Fibroblast of skin of left biceps (primary cell): ENCODE data around the gene SAT2.
"Not testable (repeated sequence)": the region's sequence is repeated elsewhere in the genome, so short reads cannot be mapped to it uniquely, and the experiment has no call there.

Experiments
- DNase-seq, 2 experiments: peaks; one replicate each; pipeline ENCODE4 v3.0.0-alpha.2; 2013; ENCODE audit warnings: low read depth in 2 of 2

Gene SAT2

GRCh38 chr17:7627250-7628121 lies at the start of gene SAT2:
TSS of gene SAT2 (minus strand) at chr17:7627821. CDS start at chr17:7627635, 186 bp downstream.
- peak; percentile 81 to 85 for DNase-seq

GRCh38 chr17:7676533-7676932 lies 48.9 kb upstream of the SAT2 start:
- DNase-seq = no peak

DNA sequence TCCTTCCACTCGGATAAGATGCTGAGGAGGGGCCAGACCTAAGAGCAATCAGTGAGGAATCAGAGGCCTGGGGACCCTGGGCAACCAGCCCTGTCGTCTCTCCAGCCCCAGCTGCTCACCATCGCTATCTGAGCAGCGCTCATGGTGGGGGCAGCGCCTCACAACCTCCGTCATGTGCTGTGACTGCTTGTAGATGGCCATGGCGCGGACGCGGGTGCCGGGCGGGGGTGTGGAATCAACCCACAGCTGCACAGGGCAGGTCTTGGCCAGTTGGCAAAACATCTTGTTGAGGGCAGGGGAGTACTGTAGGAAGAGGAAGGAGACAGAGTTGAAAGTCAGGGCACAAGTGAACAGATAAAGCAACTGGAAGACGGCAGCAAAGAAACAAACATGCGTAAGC lies 47.3 kb upstream of the SAT2 start:
- no peak for DNase-seq

GRCh38 chr17:7673239-7673638 lies 45.6 kb upstream of the SAT2 start:
- no peak for DNase-seq

DNA sequence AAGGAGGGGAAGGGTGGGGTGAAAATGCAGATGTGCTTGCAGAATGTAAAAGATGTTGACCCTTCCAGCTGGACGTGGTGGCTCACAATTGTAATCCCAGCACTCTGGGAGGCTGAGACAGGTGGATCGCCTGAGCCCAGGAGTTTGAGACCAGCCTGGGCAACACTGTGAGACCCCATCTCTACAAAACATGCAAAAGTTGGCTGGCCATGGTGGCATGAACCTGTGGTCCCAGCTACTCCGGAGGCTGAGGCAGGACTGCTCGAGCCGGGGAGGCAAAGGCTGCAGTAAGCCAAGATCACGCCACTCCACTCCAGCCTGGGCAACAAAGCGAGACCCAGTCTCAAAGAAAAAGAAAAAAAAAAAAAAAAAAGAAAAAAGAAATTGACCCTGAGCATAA lies 40.9 kb upstream of the SAT2 start:
- DNase-seq = no peak

GRCh38 chr17:7667656-7668406 lies 40.2 kb upstream of the SAT2 start:
- DNase-seq = no peak

GRCh38 chr17:7656958-7657609 lies 29.5 kb upstream of the SAT2 start:
- no peak for DNase-seq

- no peak for DNase-seq
Measured at GRCh38 chr17:7655541-7655840, 27.9 kb upstream of the SAT2 start.

GRCh38 chr17:7654832-7655540 lies 27.4 kb upstream of the SAT2 start:
- no peak for DNase-seq

DNA sequence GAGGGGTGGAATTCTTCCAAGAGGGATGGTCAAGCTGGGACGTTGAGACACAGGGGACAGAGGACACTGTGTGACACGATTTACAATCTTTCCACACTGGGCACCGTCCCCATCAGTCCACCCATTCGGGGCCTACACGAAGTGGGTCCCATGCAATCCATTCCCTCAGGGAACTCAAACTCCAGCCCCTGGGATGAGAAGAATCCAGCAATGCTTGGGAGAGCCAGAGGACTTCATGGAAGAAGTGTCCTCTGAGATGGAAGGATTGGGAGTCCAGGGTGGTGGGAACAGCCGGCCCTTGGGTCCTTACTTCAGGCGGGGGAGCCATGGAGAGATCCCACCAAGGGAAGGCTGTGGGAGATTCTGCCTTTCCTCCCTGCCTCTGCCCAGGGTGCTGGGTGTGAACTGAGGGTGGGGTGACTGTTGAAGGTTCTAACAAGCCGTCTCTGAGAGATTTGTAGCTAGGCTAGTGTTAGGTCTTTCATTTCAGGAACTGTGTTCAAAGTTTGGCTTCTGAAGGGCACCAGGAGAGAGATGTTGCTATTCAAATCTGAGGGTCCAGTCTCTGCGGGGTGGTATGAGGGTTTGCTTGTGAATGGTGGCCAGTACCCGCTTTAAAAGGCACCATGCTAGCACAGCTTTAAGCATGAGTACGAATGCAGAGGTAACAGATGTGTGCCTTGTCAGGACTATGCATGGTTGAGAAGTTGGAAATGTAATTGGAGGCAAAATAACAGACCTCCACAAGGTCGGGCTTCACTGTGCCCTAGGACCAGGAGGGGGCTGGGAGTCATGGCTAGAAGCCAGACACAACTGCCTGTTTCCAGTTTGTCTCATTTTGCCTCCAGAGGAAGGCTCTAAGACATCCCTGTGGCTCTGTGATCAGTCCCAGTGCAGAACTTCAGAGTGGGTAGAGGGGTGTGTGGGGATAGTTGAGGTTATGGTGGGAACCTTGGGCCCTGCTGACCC lies 25.1 kb upstream of the SAT2 start:
- no peak for DNase-seq

DNA sequence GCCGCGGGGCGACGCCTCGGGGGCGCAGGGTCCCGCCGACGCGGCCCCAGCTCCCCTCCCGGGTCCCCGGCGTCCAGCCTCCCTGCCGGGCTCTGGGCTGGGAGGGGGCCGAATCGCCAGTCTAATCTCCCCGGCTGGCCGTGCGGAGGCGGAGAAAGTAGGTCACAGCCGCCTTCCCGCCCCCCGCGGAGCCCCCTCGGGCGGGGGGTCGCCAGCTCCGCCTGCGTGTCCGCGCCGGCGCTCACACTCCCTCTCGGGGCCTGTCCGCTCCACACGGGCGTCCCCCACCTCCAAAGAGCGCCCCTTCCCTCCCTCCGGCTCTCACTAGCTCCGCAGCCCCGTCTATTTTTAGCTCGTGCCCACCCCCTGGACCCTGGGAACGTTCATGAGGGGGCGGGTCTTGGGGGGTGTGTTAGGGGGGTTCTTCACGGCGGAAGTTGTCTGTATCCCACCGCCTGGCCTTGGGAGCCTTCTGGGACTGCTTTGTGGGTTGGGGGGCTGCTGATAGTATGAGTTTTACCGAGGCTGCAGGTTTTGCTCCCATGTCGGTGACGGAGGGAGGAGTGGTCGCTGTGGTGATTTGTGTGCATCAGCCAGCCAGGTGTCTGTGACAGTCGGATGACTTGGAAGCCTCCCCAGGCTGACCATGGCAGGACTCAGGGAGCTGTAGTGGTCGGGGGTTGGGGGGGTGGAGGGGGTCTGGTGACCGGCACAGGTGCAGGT lies 24.2 kb upstream of the SAT2 start:
- no peak for DNase-seq

- DNase-seq = no peak
Measured at GRCh38 chr17:7651097-7651664, 23.6 kb upstream of the SAT2 start.

GRCh38 chr17:7650509-7651096 lies 23.0 kb upstream of the SAT2 start, which contains the start of gene ATP1B2:
TSS of gene ATP1B2 (plus strand) at chr17:7650926. CDS start at chr17:7651519, 593 bp downstream.
- DNase-seq = no peak

DNA sequence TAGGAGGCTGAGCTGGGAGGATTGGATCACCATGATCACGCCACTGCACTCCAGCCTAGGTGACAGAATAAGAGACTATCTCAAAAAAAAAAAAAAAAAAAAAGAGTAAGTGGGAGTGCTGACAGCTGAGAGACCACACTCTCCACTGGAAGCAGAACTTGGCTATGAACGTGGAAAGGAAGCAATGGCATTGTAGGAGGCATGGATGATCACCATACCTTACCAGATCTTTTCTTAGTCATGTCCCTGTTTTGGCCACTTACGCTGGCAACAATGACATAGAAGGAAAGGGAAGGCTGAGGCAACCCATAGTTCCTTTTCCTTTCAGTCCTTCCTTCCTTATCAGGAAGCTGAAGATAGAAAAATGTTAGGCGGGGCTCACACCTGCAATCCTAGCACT lies 19.4 kb upstream of the SAT2 start:
- DNase-seq = no peak

- DNase-seq = no peak
Measured at GRCh38 chr17:7646457-7646856, 18.8 kb upstream of the SAT2 start.

GRCh38 chr17:7644775-7645174 lies 17.2 kb upstream of the SAT2 start:
- no peak for DNase-seq

DNA sequence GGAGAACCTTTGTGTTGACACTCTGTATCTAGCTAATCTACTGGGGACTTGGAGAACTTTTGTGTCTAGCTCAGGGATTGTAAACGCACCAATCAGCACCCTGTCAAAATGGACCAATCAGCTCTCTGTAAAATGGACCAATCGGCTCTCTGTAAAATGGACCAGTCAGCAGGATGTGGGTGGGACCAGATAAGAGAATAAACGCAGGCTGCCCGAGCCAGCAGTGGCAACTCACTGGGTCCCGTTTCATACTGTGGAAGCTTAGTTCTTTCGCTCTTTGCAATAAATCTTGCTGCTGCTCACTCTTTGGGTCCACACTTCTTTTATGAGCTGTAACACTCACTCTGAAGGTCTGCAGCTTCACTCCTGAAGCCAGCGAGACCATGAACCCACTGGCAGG lies 14.0 kb upstream of the SAT2 start:
- DNase-seq = not testable (repeated sequence)

DNA sequence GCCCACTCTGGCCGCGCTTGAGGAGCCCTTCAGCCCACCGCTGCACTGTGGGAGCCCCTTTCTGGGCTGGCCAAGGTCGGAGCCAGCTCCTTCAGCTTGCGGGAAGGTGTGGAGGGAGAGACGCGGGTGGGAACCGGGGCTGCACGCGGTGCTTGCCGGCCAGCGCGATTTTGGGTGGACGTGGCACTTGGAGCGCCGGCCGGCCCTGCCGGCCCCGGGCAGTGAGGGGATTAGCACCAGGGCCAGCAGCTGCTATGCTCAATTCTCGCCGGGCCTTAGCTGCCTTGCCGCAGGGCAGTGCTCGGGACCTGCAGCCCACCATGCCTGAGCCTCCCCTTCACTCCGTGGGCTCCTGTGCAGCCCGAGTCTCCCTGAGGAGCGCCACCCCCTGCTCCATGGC lies 13.2 kb upstream of the SAT2 start:
- DNase-seq = no peak

GRCh38 chr17:7636163-7636562 lies 8.5 kb upstream of the SAT2 start:
- no peak for DNase-seq
